Measurements from ENCODE around the gene KCNAB1. TPM values are rescaled to one million over a fixed set of nuclear protein-coding genes. Genes with fewer than 3 reads are reported as not detected.
A peak's percentile ranks its signal among the peaks of the same experiment; 100 is the strongest.

The KCNAB1 gene
- total RNA-seq, 1 experiment from 2014 or later = not detected

DNA sequence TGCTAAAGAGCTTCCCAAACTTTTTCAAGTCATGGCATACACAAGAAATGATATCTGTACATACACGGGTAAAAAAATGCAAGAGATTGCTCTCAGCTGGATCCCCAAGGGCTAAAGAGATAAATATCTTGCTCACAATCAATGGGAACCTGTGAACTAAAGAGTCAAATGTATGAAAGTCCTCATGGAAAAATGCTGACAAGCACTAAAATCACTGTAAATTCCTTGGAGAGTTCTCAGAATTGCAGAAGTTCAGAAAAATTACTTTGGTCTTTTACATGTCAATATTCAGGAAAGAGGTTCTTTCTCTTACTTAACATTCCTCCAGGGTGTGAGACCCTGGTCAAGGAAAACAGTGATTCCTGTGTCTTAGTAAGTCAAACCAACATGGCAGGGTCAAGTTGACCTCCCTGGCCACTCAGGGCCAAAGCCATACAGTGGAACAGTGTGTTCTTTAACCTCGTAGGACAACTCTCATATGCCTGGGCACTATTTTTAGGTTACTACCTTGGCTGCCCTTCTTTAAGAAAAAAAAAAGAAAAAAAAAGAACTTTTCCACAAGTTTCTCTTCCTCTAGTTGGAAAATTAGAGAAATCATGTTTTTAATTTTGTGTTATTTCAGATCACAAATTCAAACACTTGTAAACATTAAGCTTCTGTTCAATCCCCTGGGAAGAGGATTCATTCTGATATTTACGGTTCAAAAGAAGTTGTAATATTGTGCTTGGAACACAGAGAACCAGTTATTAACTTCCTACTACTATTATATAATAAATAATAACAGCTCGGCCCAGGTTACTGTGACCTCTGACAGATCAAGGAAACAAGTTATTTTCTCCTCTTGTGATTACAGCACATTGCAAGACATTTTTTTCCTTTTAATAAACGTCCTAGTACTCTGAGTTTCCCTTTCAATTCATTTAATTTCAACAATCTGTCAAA lies 422.0 kb downstream of the KCNAB1 start:
- H3F3A ChIP-seq (ENCODE audit: low read length, unreplicated experiment) = no peaks in the 10 kb centered on the region
- no peaks in the 10 kb centered on the region for H3K9me2 ChIP-seq (replicated peaks; ENCODE audit: low read length)
- intact Hi-C loops (cut with micrococcal nuclease) = no loop called here
- CTCF ChIA-PET = no interaction called here
- BruUV-seq (replicated peaks) = TSS peak; percentile 13
- H3K36me3 ChIP-seq (ENCODE audit: low read depth, low read length) = peaks cover 74% of the 10 kb centered on the region
- no peak overlapping the region for H2AFZ ChIP-seq (ENCODE audit: low read length)
- H3K4me1 ChIP-seq (ENCODE audit: insufficient read depth, low read length) = peaks cover 4% of the 10 kb centered on the region; the same call in 1 of the 2 replicates
- DNase-seq = no peak
- H3K4me2 ChIP-seq (ENCODE audit: low read length) = no peak overlapping the region
- POLR2A ChIA-PET (ENCODE audit: unreplicated experiment) = no interaction called here
- ATAC-seq = no peak
- H3K27ac ChIP-seq (ENCODE audit: low read length) = no peak overlapping the region
- peaks cover 39% of the 10 kb centered on the region for H3K79me2 ChIP-seq (ENCODE audit: low read length)
- no peaks in the 10 kb centered on the region for H3K9me3 ChIP-seq (ENCODE audit: low read length)
- TF ChIP-seq, protein P1, sequence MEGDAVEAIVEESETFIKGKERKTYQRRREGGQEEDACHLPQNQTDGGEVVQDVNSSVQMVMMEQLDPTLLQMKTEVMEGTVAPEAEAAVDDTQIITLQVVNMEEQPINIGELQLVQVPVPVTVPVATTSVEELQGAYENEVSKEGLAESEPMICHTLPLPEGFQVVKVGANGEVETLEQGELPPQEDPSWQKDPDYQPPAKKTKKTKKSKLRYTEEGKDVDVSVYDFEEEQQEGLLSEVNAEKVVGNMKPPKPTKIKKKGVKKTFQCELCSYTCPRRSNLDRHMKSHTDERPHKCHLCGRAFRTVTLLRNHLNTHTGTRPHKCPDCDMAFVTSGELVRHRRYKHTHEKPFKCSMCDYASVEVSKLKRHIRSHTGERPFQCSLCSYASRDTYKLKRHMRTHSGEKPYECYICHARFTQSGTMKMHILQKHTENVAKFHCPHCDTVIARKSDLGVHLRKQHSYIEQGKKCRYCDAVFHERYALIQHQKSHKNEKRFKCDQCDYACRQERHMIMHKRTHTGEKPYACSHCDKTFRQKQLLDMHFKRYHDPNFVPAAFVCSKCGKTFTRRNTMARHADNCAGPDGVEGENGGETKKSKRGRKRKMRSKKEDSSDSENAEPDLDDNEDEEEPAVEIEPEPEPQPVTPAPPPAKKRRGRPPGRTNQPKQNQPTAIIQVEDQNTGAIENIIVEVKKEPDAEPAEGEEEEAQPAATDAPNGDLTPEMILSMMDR (conservative IDR thresholded peaks at IDR 0.05; ENCODE audit: low read depth, low read length) = no peak
- no peak for TF ChIP-seq EZH2 (IDR thresholded peaks at IDR 0.05; ENCODE audit: low read length, unreplicated experiment)
- TF ChIP-seq EZH2phosphoT487 (IDR thresholded peaks at IDR 0.05; ENCODE audit: borderline replicate concordance, low read length) = no peak
- peaks cover 8% of the 10 kb centered on the region; the same call in 1 of the 2 replicates for H4K20me1 ChIP-seq (ENCODE audit: low read length)
- H3K27me3 ChIP-seq (ENCODE audit: low read length) = no peaks in the 10 kb centered on the region
- H3K4me3 ChIP-seq (ENCODE audit: low read length) = no peak overlapping the region
- no peak overlapping the region for H3K9ac ChIP-seq (ENCODE audit: low read length)

DNA sequence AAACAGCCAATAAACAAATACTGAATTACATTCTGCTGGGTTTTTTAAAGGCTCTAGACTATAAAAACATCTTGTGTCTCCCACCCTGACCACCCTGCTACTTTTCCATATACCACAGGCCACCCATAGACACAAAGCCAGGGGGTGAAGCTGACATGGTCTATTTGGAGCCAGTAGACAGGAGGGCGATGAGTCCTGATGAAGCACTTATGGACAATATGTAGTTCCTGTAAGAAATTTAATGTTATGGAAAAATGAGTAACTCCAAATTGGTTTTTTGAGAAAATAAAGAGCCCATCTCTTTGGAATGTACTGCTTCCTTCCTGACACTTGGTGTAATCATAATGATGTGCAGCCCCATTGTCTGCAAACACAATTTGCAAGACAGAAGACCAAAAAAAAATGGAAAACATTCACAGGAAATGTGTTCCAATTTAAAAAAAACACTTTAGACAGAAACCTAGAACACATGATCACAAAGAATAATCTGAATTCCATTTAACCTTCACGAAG lies 422.7 kb downstream of the KCNAB1 start:
- Histone ChIP-seq H3K36me3 (ENCODE audit: low read depth, low read length) (peaks cover 81% of the 10 kb centered on the region), H3K9me2 (replicated peaks; ENCODE audit: low read length) (no peaks in the 10 kb centered on the region), H3K4me2 (ENCODE audit: low read length) (no peak overlapping the region), H3F3A (ENCODE audit: low read length, unreplicated experiment) (no peaks in the 10 kb centered on the region), H3K9ac (ENCODE audit: low read length) (no peak overlapping the region), H3K9me3 (ENCODE audit: low read length) (no peaks in the 10 kb centered on the region), H2AFZ (ENCODE audit: low read length) (no peak overlapping the region), H4K20me1 (ENCODE audit: low read length) (peaks cover 8% of the 10 kb centered on the region; the same call in 1 of the 2 replicates), H3K4me3 (ENCODE audit: low read length) (no peak overlapping the region), H3K79me2 (ENCODE audit: low read length) (peaks cover 47% of the 10 kb centered on the region), H3K27ac (ENCODE audit: low read length) (no peak overlapping the region), H3K27me3 (ENCODE audit: low read length) (no peaks in the 10 kb centered on the region), H3K4me1 (ENCODE audit: insufficient read depth, low read length) (no peaks in the 10 kb centered on the region)
- BruUV-seq (replicated peaks) = no TSS peak
- DNase-seq = no peak
- POLR2A ChIA-PET (ENCODE audit: unreplicated experiment) = no interaction called here
- no peak for TF ChIP-seq EZH2phosphoT487 (IDR thresholded peaks at IDR 0.05; ENCODE audit: borderline replicate concordance, low read length)
- no peak for TF ChIP-seq EZH2 (IDR thresholded peaks at IDR 0.05; ENCODE audit: low read length, unreplicated experiment)
- TF ChIP-seq, protein P1 (conservative IDR thresholded peaks at IDR 0.05; ENCODE audit: low read depth, low read length) = no peak
- CTCF ChIA-PET = no interaction called here
- intact Hi-C loops (cut with micrococcal nuclease) = no loop called here
- no peak for ATAC-seq

DNA sequence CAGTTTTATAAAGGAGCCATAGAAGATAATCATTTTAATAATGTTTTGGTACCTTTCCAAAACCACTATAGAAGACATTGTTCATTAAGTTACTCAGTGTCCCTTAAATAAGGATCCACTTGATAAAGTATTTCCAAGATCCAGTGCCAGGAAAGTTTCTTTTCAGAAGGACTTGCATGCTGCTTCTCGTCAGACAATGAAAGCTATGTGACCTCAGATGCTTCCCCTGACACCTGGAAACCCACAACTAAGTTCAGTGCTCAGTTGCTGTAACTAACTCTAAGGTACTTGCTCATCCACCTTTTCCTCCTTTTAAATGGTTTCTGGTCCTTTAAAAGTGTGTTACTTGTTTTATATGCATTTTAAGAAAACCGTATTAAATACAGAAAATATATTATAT lies 427.3 kb downstream of the KCNAB1 start:
- ChIA-PET POLR2A (ENCODE audit: unreplicated experiment) (no interaction called here), CTCF (no interaction called here)
- H3K4me3 ChIP-seq (ENCODE audit: low read length) = no peak overlapping the region
- peaks cover 24% of the 10 kb centered on the region for H3K4me1 ChIP-seq (ENCODE audit: insufficient read depth, low read length)
- H3K79me2 ChIP-seq (ENCODE audit: low read length) = peaks cover 92% of the 10 kb centered on the region
- no peak overlapping the region for H3K9ac ChIP-seq (ENCODE audit: low read length)
- no peak overlapping the region for H2AFZ ChIP-seq (ENCODE audit: low read length)
- H3K9me3 ChIP-seq (ENCODE audit: low read length) = no peaks in the 10 kb centered on the region
- TF ChIP-seq EZH2 (IDR thresholded peaks at IDR 0.05; ENCODE audit: low read length, unreplicated experiment) (no peak), EZH2phosphoT487 (IDR thresholded peaks at IDR 0.05; ENCODE audit: borderline replicate concordance, low read length) (no peak)
- TF ChIP-seq, protein P1 (conservative IDR thresholded peaks at IDR 0.05; ENCODE audit: low read depth, low read length) = no peak
- no peaks in the 10 kb centered on the region for H3K27me3 ChIP-seq (ENCODE audit: low read length)
- no peak overlapping the region for H3K27ac ChIP-seq (ENCODE audit: low read length)
- no peaks in the 10 kb centered on the region for H3F3A ChIP-seq (ENCODE audit: low read length, unreplicated experiment)
- peaks cover 97% of the 10 kb centered on the region for H3K36me3 ChIP-seq (ENCODE audit: low read depth, low read length)
- BruUV-seq (replicated peaks) = no TSS peak
- H3K9me2 ChIP-seq (replicated peaks; ENCODE audit: low read length) = no peaks in the 10 kb centered on the region
- no peak overlapping the region for H3K4me2 ChIP-seq (ENCODE audit: low read length)
- ATAC-seq (no peak), DNase-seq (no peak)
- H4K20me1 ChIP-seq (ENCODE audit: low read length) = peaks cover 17% of the 10 kb centered on the region
- intact Hi-C loops (cut with micrococcal nuclease) = no loop called here

Measured in PC-3 (cell line).